Activated CD4-positive, alpha-beta T cell treated with anti-CD3 and anti-CD28 coated beads, Interleukin-2, amount 10 ng/mL, durations not matched to agents 7 days and 5 days (primary cell): ENCODE results near the gene RGS9. TPM values are rescaled to one million over a fixed set of nuclear protein-coding genes. Genes with fewer than 3 reads are reported as not detected.

Source experiments
- CTCF ChIA-PET: fragments of 350-600 bp; sonication (Branson Sonifier 250); formaldehyde crosslinking; loops from one replicate; lab custom pipeline; 2021; ENCODE audit warnings: antibody characterized with exemption; lab: Charles Lee
- POLR2A ChIA-PET: fragments of 350-600 bp; sonication (Branson Sonifier 250); formaldehyde crosslinking; loops from one replicate; lab custom pipeline; 2021; ENCODE audit warnings: antibody characterized with exemption; lab: Charles Lee
- DNase-seq: peaks from one replicate; pipeline ENCODE4 v3.0.0-alpha.2; 2020
- H3K27ac Mint-ChIP-seq: one replicate; pipeline ENCODE4 v1.8.0; 2021; ENCODE audit warnings: mild to moderate bottlenecking, moderate library complexity, mixed read lengths
- H3K27me3 Mint-ChIP-seq: one replicate; pipeline ENCODE4 v1.8.0; 2021; ENCODE audit warnings: mixed read lengths
- H3K36me3 Mint-ChIP-seq: one replicate; pipeline ENCODE4 v1.8.0; 2021; ENCODE audit warnings: low read depth, mixed read lengths
- H3K4me1 Mint-ChIP-seq: one replicate; pipeline ENCODE4 v1.8.0; 2021; ENCODE audit warnings: mixed read lengths
- H3K4me3 Mint-ChIP-seq: one replicate; pipeline ENCODE4 v1.8.0; 2021; ENCODE audit warnings: mild to moderate bottlenecking, moderate library complexity, mixed read lengths
- H3K9me3 Mint-ChIP-seq: one replicate; pipeline ENCODE4 v1.8.0; 2021; ENCODE audit warnings: mixed read lengths
- total RNA-seq, 2 experiments: library from RNA; stranded (reverse); gene quantifications; one replicate each; pipeline ENCODE4 v1.2.3, GENCODE V29; 2021

RGS9 gene
- total RNA-seq, 2 experiments from 2014 or later: 6.0 to 6.3 TPM

DNA sequence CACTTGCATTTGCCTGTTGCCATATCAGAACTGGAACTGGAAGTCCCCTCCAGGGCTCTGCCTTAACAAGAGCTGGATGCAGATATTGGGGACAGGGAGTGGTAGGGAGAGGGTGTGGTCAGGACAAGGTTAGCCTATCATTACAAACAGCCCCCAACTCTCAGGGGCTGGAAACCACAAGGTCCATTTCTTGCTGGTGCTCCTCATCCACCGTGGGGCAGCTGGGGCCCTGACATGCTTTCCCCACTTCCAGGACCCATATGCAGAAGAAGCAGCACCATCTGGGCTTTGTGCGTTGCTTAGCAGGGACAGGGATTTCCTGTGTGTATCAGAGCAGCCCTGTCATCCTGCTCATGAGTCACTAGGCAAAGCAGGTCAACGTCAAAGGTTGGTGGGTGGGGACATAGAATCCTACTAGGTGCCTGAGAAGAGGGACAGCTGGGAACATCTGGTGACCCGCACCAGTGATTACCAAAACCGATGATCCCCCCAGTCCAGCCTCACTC lies 26.9 kb downstream of the RGS9 start:
- ChIA-PET POLR2A (no interaction called here), CTCF (interaction anchor here (1.1 to 1.3 kb wide), 2 partner anchors 9 kb away, joined by 3 to 4 read pairs; no protein-coding TSS in a partner anchor)
- H3K27me3 Mint-ChIP-seq: no peaks in the 10 kb centered on the region
- H3K4me1 Mint-ChIP-seq: peaks cover 17% of the 10 kb centered on the region
- DNase-seq: peak; percentile 47
- no peaks in the 10 kb centered on the region for H3K9me3 Mint-ChIP-seq
- H3K27ac Mint-ChIP-seq: peak overlapping the region; percentile 34
- peaks cover 2% of the 10 kb centered on the region for H3K36me3 Mint-ChIP-seq
- H3K4me3 Mint-ChIP-seq: no peak overlapping the region

DNA sequence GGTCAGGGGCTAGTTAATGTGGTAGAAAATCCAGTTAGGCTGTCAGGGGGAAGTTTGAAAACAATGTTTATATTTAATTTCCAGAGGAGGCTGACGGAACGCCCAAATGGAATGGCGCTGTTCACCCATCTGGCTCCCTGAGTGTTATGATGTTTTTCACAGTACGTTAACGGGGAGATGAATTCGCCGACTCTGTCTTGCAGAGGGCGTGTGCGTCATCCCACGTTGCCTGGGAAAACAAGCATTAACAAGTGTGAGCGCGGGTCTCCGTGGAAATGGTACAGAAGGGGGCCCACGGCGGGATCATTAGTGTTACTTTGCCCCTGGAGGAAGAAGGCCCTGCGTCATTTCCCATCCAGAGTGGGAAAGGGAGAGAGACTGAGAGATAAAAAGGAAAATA lies 29.6 kb downstream of the RGS9 start:
- peaks cover 2% of the 10 kb centered on the region for H3K36me3 Mint-ChIP-seq
- POLR2A ChIA-PET: no interaction called here

DNA sequence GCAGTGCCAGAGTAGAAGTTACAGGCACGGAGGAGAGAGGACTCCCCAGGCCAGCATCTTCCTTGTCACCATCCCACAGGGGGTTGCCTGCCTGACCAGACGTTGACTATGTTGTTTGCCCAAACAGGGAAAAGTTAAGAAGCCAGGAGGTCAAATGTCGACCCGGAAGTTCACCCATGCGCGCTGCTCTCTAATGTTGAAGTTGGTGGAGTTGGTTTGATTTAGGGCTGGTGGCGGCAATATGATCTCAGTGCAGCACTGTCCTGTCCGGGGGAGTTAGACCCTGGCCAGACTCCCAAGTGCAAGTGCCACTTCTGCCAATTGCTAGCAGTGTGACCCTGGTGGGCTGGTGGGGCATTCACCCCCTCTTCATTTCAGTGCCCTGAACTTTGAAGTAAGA lies 30.4 kb downstream of the RGS9 start:
- POLR2A ChIA-PET: no interaction called here
- H3K36me3 Mint-ChIP-seq: peaks cover 2% of the 10 kb centered on the region
- H3K27me3 Mint-ChIP-seq: no peaks in the 10 kb centered on the region

More for the DNA sequence above, 29.6 kb downstream of the RGS9 start:
- no peak for DNase-seq
- Mint-ChIP-seq H3K27me3 (no peaks in the 10 kb centered on the region), H3K27ac (no peak overlapping the region), H3K4me3 (no peak overlapping the region), H3K9me3 (no peaks in the 10 kb centered on the region), H3K4me1 (peaks cover 29% of the 10 kb centered on the region)
- CTCF ChIA-PET: no interaction called here

DNA sequence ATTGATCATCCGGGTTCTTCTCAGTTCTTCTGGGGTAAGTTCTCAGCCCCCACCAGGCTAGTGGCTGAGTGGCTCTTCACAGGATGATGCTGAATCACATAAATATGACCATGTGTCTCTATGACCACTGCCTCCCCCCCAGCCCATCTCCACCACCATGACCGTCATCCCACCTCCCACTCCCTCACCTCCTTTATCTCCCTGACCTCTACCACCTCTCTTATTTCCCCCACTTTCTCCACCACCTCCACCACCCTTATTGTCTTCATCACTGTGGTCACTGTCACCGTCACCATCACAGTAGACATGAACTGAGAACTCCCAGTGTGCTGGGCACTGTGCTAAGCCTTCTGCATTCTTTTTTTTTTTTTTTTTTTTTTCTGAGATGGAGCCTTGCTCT lies 32.5 kb downstream of the RGS9 start:
- H3K4me1 Mint-ChIP-seq: peaks cover 18% of the 10 kb centered on the region
- no peak for DNase-seq
- H3K27me3 Mint-ChIP-seq: no peaks in the 10 kb centered on the region
- H3K27ac Mint-ChIP-seq: no peak overlapping the region
- no peaks in the 10 kb centered on the region for H3K9me3 Mint-ChIP-seq
- ChIA-PET CTCF (interaction anchor here (1.5 to 1.7 kb wide), 3 partner anchors 9 to 33 kb away, joined by 3 to 6 read pairs (median 4); partner anchors contain the start of gene RGS9), POLR2A (no interaction called here)
- H3K36me3 Mint-ChIP-seq: peaks cover 2% of the 10 kb centered on the region
- no peak overlapping the region for H3K4me3 Mint-ChIP-seq

More for the DNA sequence above, 30.4 kb downstream of the RGS9 start:
- no peak for DNase-seq
- CTCF ChIA-PET: no interaction called here
- Mint-ChIP-seq H3K4me1 (peaks cover 33% of the 10 kb centered on the region), H3K27ac (no peak overlapping the region), H3K4me3 (no peak overlapping the region), H3K9me3 (no peaks in the 10 kb centered on the region)

DNA sequence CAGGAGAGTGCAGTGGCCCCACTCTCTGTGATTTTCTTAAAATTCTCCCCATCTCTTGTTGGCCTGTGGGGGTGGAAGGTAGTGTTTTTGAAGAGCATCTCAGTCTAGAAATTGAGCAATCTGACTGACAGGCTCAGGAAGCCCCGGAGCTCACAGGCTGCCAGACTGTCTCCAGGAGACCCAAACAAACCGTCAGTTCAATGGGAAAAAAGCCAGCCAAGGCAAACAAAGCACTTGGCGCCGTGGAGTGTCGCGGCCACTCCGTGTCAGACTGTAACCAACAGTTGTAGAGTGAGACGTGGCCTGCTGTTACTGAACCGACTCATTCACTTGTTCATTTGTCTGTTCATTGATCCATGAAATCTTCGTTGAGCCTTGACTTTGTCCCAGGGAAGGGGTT lies 33.7 kb downstream of the RGS9 start:
- peaks cover 2% of the 10 kb centered on the region for H3K36me3 Mint-ChIP-seq
- H3K4me3 Mint-ChIP-seq: no peak overlapping the region
- no peaks in the 10 kb centered on the region for H3K27me3 Mint-ChIP-seq
- H3K27ac Mint-ChIP-seq: no peak overlapping the region
- ChIA-PET POLR2A (interaction anchor here (0.6 kb wide), 1 partner anchor 35 kb away, joined by 6 read pairs; no protein-coding TSS in a partner anchor), CTCF (interaction anchor here (1.6 kb wide), 1 partner anchor 10 kb away, joined by 4 read pairs; no protein-coding TSS in a partner anchor)
- H3K4me1 Mint-ChIP-seq: peaks cover 18% of the 10 kb centered on the region
- no peaks in the 10 kb centered on the region for H3K9me3 Mint-ChIP-seq
- no peak for DNase-seq

DNA sequence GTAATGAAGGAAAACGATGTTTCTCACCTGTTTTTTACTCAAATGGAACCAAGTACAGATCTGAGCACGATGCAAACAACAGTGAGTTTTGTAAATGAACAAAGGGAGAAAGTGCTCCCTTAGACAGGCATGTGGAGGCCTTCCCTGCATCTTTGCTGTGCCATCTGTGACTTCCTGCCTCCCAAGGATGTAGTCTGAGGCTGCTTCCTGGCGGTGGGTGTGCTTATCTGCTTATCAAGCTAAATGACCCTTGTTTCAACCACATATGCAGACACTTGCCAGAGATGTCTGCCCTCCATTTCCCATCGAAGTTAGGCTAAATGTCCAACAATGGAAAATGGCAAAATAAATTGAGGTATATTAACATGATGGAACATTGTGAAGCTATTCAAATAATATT lies 34.6 kb downstream of the RGS9 start:
- Mint-ChIP-seq H3K9me3 (peaks cover 3% of the 10 kb centered on the region), H3K4me1 (peaks cover 20% of the 10 kb centered on the region), H3K36me3 (no peaks in the 10 kb centered on the region), H3K27me3 (no peaks in the 10 kb centered on the region), H3K4me3 (no peak overlapping the region), H3K27ac (peak overlapping the region; percentile 16)
- CTCF ChIA-PET: interaction anchor here (1.6 kb wide), 1 partner anchor 9 kb away, joined by 4 read pairs; no protein-coding TSS in a partner anchor
- POLR2A ChIA-PET: no interaction called here
- no peak for DNase-seq

DNA sequence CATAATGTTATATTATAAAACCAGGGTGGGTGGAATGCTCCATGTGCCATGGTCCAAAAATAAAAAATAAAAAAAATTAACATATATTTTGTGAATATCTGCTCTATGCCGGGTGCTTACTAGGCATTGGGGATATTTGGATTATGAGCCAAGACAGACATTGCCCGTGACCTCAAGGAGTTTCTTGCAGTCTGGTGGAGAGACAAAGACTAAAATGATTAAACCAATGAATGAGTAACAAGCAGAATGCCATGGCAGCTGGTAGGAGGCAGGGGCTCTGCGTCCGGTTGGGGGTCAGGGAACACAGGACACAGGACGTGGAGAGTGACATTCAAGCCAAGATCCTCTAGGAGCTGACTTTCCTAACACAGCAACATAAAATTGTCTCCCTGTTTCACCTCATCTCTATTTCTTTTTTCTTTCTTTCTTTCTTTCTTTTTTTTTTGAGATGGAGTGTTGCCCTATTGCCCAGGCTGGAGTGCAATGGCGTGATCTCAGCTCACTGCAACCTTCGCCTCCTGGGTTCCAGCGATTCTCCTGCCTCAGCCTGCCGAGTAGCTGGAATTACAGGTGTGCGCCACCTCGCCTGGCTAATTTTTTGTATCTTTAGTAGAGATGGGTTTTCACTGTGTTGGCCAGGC lies 35.4 kb downstream of the RGS9 start:
- DNase-seq: no peak
- H3K9me3 Mint-ChIP-seq: peaks cover 5% of the 10 kb centered on the region
- ChIA-PET CTCF (interaction anchor here (0.6 to 1.8 kb wide), 7 partner anchors 8 to 1522 kb away, joined by 3 to 5 read pairs (median 4); no protein-coding TSS in a partner anchor), POLR2A (no interaction called here)
- H3K4me1 Mint-ChIP-seq: peaks cover 28% of the 10 kb centered on the region
- H3K27ac Mint-ChIP-seq: no peak overlapping the region
- peaks cover 3% of the 10 kb centered on the region for H3K36me3 Mint-ChIP-seq
- H3K4me3 Mint-ChIP-seq: no peak overlapping the region
- no peaks in the 10 kb centered on the region for H3K27me3 Mint-ChIP-seq

DNA sequence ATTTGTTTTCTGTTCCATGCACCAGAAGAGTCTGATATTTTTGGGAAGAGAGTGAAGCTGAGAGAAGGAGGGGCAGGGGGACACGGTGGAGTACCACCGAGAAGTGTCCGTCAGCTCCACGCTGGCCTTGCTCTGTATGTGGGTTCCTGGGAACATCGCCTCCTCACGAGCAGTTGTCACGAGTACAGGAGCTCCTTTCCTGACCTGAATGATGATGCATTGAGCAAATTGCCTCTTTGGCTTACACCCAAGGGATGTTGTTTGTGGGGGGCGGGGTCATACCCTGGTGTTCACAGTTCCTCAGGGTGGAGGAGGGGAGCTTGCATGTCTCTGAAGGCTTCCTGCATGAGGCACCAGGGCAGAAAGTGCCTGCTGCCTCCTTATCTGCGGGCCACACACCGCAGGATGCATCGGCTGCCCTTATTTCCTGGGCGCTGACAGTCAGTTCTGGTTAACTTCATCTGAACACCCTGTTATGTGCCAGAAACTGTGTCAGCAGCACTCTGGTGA lies 36.2 kb downstream of the RGS9 start:
- Mint-ChIP-seq H3K9me3 (peaks cover 5% of the 10 kb centered on the region), H3K36me3 (peaks cover 3% of the 10 kb centered on the region), H3K27me3 (no peaks in the 10 kb centered on the region), H3K4me3 (no peak overlapping the region), H3K27ac (no peak overlapping the region), H3K4me1 (peaks cover 33% of the 10 kb centered on the region)
- DNase-seq: peak; percentile 83
- CTCF ChIA-PET: interaction anchor here (1.0 to 1.8 kb wide), 8 partner anchors 9 to 201 kb away, joined by 3 to 5 read pairs (median 3); no protein-coding TSS in a partner anchor
- POLR2A ChIA-PET: no interaction called here

DNA sequence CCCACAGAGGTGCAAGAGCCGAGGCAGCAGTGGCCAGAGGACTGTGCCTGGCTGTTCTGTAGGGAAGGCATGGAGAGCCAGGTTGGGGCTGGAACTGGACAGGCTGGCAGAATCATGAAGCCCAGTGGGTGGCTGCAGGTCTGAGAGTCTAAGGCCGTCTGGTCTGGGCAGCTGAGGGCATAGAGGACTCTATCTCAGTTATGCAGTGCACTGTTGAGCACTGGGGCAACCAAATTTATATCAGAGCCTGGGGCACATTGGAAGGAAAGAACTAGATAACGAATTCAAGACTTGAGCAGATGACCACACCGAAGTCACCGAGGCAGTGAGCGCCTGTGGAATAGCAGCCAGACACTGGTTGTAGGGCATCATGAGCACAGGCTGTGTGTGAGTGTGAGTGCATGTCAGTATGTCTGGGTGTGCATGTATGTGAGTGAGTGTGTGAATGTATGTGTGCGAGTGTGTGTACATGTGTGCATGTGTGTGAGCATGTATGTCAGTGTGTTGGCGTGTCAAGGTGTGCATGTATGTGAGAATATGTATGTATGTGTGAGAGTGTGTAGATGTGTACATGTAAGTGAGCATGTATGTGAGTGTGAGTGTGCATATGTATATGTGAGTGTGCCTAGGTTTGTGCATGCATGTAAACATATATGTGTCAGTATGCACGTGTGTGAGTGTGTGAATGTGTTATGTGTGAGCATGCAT lies 37.0 kb downstream of the RGS9 start:
- no peak overlapping the region for H3K4me3 Mint-ChIP-seq
- ChIA-PET CTCF (interaction anchor here (1.0 to 1.8 kb wide), 5 partner anchors 9 to 73 kb away, joined by 3 to 4 read pairs (median 3); no protein-coding TSS in a partner anchor), POLR2A (interaction anchor here (0.5 kb wide), 1 partner anchor 9 kb away, joined by 3 read pairs; no protein-coding TSS in a partner anchor)
- H3K27ac Mint-ChIP-seq: no peak overlapping the region
- H3K27me3 Mint-ChIP-seq: no peaks in the 10 kb centered on the region
- no peak for DNase-seq
- peaks cover 5% of the 10 kb centered on the region for H3K9me3 Mint-ChIP-seq
- peaks cover 6% of the 10 kb centered on the region for H3K36me3 Mint-ChIP-seq
- H3K4me1 Mint-ChIP-seq: peaks cover 40% of the 10 kb centered on the region

DNA sequence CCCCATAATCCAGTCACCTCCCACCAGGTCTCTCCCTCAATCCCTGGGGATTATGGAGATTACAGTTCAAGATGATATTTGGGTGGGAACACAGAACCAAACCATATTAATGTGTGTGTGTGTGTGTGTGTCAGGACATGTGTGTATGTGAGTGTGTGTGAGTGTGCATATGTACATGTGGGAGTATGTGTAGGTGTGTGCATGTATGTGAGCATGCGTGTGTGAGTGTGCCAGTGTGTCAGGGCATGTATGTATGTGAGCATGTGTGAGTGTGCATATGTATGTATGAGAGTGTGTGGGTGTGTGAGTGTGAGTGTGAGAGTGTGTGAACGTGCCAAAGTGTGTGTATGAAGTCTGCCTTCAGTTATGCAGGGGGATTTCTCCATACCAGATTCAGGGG lies 37.8 kb downstream of the RGS9 start:
- Mint-ChIP-seq H3K4me3 (no peak overlapping the region), H3K36me3 (peaks cover 6% of the 10 kb centered on the region), H3K27ac (no peak overlapping the region), H3K27me3 (no peaks in the 10 kb centered on the region), H3K4me1 (peaks cover 48% of the 10 kb centered on the region), H3K9me3 (peaks cover 5% of the 10 kb centered on the region)
- POLR2A ChIA-PET: no interaction called here
- CTCF ChIA-PET: interaction anchor here (1.4 kb wide), 1 partner anchor 158 kb away, joined by 3 read pairs; no protein-coding TSS in a partner anchor
- no peak for DNase-seq

DNA sequence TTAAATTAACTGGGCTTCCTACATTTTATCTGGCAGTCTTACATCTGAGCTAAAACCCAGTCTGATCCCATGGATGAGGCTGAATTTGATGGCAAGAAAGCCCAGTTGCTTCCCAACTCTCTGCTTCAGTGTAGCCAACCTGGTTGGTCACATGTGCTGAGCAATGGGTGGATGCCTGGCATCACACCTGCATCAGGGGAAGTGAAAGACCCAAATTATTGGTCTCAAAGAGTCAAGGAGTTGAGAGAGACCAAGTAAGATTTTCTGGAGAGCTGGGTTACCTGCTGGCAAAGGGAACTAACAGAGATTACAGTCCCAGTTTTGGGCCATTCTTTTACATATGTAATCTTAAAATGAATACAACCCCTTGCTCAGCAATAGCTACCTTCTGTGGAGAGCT lies 38.8 kb downstream of the RGS9 start:
- ChIA-PET POLR2A (no interaction called here), CTCF (interaction anchor here (0.6 to 1.4 kb wide), 3 partner anchors 39 to 1199 kb away, joined by 3 to 4 read pairs (median 3); partner anchors contain the start of gene RGS9)
- peaks cover 9% of the 10 kb centered on the region for H3K36me3 Mint-ChIP-seq
- H3K4me3 Mint-ChIP-seq: no peak overlapping the region
- H3K9me3 Mint-ChIP-seq: peaks cover 5% of the 10 kb centered on the region
- peaks cover 54% of the 10 kb centered on the region for H3K4me1 Mint-ChIP-seq
- H3K27me3 Mint-ChIP-seq: no peaks in the 10 kb centered on the region
- no peak for DNase-seq
- H3K27ac Mint-ChIP-seq: no peak overlapping the region

DNA sequence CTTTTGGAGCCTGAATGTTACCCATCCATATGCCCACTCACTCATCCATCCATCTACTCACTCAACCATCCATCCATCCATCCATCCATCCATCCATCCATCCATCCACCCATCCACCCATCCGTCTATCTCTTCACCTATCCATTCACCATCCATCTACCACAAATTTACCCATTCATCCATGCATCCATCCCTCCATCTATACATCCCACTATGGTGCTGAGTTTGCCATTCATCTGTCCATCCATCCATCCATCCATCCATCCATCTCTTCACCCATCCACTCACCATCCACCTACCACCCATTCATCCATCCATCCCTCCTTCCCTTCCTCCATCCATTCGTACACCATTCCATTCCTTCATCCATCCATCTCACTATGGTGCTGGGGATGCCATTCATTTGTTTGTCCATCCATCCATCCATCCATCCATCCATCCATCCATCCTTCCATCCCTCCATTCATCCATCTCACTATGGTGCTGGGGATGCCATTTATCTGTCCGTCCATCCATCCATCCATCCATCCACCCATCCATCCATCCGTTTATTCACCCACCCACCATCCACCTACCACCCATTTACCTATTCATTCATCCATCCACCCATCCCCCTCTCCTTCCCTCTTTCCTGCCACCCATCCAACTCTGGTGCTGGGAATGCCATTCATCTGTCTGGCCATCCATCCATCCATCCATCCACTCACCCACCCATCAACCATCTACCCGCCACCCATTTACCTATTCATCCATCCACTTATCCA lies 39.7 kb downstream of the RGS9 start:
- Mint-ChIP-seq H3K9me3 (peaks cover 5% of the 10 kb centered on the region), H3K4me1 (peaks cover 54% of the 10 kb centered on the region), H3K36me3 (peaks cover 9% of the 10 kb centered on the region), H3K4me3 (no peak overlapping the region), H3K27ac (no peak overlapping the region), H3K27me3 (no peaks in the 10 kb centered on the region)
- DNase-seq: no peak
- ChIA-PET POLR2A (no interaction called here), CTCF (interaction anchor here (0.6 to 1.5 kb wide), 6 partner anchors 32 to 1198 kb away, joined by 3 to 4 read pairs (median 3); partner anchors contain the start of gene RGS9)
